ENCODE measurements around the gene FRRS1.

The FRRS1 gene

GRCh38 chr1:99682291-99682751, 84.1 kb downstream of the FRRS1 start:
- no peak for TF ChIP-seq CTCF (IDR thresholded peaks at IDR 0.05; ENCODE audit: insufficient read depth, low read length, poor library complexity, severe bottlenecking)
- no peaks in the 10 kb centered on the region for H3K27me3 ChIP-seq (replicated peaks; ENCODE audit: control insufficient read depth, insufficient read depth, low read length)
- DNase-seq (ENCODE audit: extremely low read depth, insufficient read length), result no peak
- no peaks in the 10 kb centered on the region for H3K36me3 ChIP-seq (ENCODE audit: control insufficient read depth, insufficient read depth, low read length)
- H3K4me3 ChIP-seq (replicated peaks; ENCODE audit: low read depth, low read length), result no peak overlapping the region

DNA sequence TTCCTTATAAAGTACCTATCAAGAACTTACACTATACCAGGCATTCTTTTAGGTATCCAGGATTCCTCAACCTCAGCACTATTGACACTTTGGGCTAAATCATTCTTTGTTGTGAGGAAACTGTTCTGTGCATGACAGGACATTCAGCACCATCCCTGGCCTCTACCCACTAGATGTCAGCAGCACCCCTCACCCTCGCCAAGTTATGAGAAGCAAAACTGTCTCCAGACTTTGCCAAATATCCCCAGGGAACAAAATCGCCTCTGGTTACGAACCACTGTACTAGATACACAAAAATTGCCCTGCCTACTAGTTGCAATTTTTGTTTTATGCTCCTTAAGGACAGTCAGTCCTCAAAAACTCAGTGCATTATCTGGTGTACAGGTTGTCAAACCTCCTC, 84.9 kb downstream of the FRRS1 start:
- peak; percentile 11 for TF ChIP-seq CTCF (IDR thresholded peaks at IDR 0.05; ENCODE audit: insufficient read depth, low read length, poor library complexity, severe bottlenecking)
- H3K27me3 ChIP-seq (replicated peaks; ENCODE audit: control insufficient read depth, insufficient read depth, low read length), result no peaks in the 10 kb centered on the region
- no peak for DNase-seq (ENCODE audit: extremely low read depth, insufficient read length)
- H3K4me3 ChIP-seq (replicated peaks; ENCODE audit: low read depth, low read length), result no peak overlapping the region
- H3K36me3 ChIP-seq (ENCODE audit: control insufficient read depth, insufficient read depth, low read length), result no peaks in the 10 kb centered on the region

GRCh38 chr1:99680270-99680669, 86.2 kb downstream of the FRRS1 start:
- no peaks in the 10 kb centered on the region for H3K27me3 ChIP-seq (replicated peaks; ENCODE audit: control insufficient read depth, insufficient read depth, low read length)
- no peaks in the 10 kb centered on the region for H3K36me3 ChIP-seq (ENCODE audit: control insufficient read depth, insufficient read depth, low read length)
- no peak for TF ChIP-seq CTCF (IDR thresholded peaks at IDR 0.05; ENCODE audit: insufficient read depth, low read length, poor library complexity, severe bottlenecking)
- H3K4me3 ChIP-seq (replicated peaks; ENCODE audit: low read depth, low read length), result no peak overlapping the region
- DNase-seq (ENCODE audit: extremely low read depth, insufficient read length), result no peak

DNA sequence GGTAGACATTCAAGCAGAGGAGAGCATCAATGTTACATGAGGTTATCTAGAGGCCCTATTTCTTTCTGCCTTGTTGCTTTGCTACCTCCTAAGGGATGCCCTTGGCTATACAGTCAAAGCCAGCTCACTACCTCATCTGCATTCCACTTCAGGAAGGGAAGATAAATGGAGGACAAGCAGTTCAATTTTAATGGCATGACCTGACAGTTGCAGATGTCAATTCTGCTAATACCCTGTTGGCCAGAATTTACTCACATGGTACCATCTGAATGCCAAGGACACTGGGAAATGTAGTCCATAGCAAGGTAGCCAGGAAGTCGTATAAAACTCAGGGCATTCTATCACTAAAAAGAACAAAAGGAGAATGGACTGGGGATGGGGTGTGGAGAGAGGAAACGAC, 89.0 kb downstream of the FRRS1 start:
- no peak overlapping the region for H3K4me3 ChIP-seq (replicated peaks; ENCODE audit: low read depth, low read length)
- TF ChIP-seq CTCF (IDR thresholded peaks at IDR 0.05; ENCODE audit: insufficient read depth, low read length, poor library complexity, severe bottlenecking), result no peak
- no peak for DNase-seq (ENCODE audit: extremely low read depth, insufficient read length)
- H3K27me3 ChIP-seq (replicated peaks; ENCODE audit: control insufficient read depth, insufficient read depth, low read length), result no peaks in the 10 kb centered on the region
- H3K36me3 ChIP-seq (ENCODE audit: control insufficient read depth, insufficient read depth, low read length), result no peaks in the 10 kb centered on the region

DNA sequence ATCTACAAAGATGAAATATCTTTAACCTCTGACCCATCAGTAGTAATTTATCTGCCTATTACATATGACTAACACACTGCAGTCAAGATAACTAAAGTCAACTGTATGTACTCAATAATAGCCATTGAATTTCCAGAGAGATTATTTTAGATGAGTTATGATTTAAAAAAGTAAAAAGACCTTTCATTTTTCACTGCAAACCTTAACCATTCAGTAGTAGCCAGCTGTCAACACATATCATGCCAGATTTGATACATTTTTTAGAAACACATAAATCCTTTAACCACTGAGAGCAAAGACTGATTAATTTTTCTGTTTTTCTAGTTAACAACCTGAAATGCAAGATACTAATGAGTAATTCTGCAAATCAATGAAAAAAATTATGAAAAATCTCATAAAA, 89.6 kb downstream of the FRRS1 start:
- TF ChIP-seq CTCF (IDR thresholded peaks at IDR 0.05; ENCODE audit: insufficient read depth, low read length, poor library complexity, severe bottlenecking), result no peak
- Histone ChIP-seq H3K4me3 (replicated peaks; ENCODE audit: low read depth, low read length) (no peak overlapping the region), H3K36me3 (ENCODE audit: control insufficient read depth, insufficient read depth, low read length) (no peaks in the 10 kb centered on the region), H3K27me3 (replicated peaks; ENCODE audit: control insufficient read depth, insufficient read depth, low read length) (no peaks in the 10 kb centered on the region)
- DNase-seq (ENCODE audit: extremely low read depth, insufficient read length), result no peak

DNA sequence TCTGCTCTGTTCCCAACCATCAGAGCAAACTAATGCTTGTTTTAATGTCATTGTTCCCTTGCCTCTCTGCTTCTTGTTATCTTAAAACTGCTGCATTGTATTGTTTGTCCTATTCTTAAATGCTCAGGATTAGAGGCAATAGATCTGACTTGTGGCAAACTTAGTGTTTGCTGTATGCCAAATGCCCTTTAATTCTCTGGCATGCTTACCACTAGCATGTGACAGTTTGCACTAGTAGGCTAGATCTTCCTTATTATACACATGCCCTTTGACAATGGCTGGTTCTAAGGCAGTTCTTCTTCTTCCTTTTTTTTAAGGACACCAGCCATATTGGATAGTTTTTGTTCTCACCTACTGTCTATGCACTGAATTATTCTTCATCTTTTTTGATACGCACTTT, 90.4 kb downstream of the FRRS1 start:
- DNase-seq (ENCODE audit: extremely low read depth, insufficient read length), result no peak
- no peak for TF ChIP-seq CTCF (IDR thresholded peaks at IDR 0.05; ENCODE audit: insufficient read depth, low read length, poor library complexity, severe bottlenecking)
- no peak overlapping the region for H3K4me3 ChIP-seq (replicated peaks; ENCODE audit: low read depth, low read length)

More for the DNA sequence above, 90.4 kb downstream of the FRRS1 start:
- H3K27me3 ChIP-seq (replicated peaks; ENCODE audit: control insufficient read depth, insufficient read depth, low read length), result no peaks in the 10 kb centered on the region
- no peaks in the 10 kb centered on the region for H3K36me3 ChIP-seq (ENCODE audit: control insufficient read depth, insufficient read depth, low read length)
